Tibial nerve (tissue), 3 donors: ENCODE measurements around the gene KCNH5.

Experiments
- POLR2A ChIP-seq, 2 donors: fragments of 450-650 bp; IDR thresholded peaks; one replicate each; pipeline ENCODE4 v1.6.1; 2017; ENCODE audit warnings: antibody characterized with exemption in 2 of 2, mild to moderate bottlenecking in 2 of 2, moderate library complexity in 2 of 2
- TF ChIP-seq, protein P1 (sequence below), 5 experiments: fragments of 200-600 bp in 3 of 5; fragments of 450-650 bp in 2 of 5; sonication (generic) in 3 of 5; IDR thresholded peaks; one replicate each; pipeline ENCODE4 v1.5.1; 2016 to 2019; ENCODE audit warnings: antibody characterized with exemption in 5 of 5, mild to moderate bottlenecking in 3 of 5, moderate library complexity in 2 of 5

DNA sequence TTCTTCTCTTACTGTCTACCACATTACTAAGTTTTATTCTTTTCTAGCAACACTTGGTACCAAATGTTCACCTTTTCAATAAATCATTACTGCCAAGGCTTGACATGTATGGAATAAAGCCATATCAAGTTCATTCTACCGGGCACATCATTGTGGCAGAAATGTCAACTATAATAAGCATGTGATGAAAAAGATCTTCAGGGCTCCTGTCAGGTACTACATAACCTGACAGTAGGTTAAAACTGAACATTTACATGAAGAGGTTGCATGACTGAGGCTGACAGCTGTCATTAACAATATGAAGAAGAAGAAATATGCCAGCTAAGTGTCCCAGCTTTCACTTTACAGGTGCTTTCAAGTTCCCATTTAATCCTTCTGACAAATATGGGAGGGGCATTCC, 178.9 kb downstream of the KCNH5 start:
- TF ChIP-seq POLR2A (IDR thresholded peaks at IDR 0.05) = no peak
- TF ChIP-seq, protein P1, sequence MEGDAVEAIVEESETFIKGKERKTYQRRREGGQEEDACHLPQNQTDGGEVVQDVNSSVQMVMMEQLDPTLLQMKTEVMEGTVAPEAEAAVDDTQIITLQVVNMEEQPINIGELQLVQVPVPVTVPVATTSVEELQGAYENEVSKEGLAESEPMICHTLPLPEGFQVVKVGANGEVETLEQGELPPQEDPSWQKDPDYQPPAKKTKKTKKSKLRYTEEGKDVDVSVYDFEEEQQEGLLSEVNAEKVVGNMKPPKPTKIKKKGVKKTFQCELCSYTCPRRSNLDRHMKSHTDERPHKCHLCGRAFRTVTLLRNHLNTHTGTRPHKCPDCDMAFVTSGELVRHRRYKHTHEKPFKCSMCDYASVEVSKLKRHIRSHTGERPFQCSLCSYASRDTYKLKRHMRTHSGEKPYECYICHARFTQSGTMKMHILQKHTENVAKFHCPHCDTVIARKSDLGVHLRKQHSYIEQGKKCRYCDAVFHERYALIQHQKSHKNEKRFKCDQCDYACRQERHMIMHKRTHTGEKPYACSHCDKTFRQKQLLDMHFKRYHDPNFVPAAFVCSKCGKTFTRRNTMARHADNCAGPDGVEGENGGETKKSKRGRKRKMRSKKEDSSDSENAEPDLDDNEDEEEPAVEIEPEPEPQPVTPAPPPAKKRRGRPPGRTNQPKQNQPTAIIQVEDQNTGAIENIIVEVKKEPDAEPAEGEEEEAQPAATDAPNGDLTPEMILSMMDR (IDR thresholded peaks at IDR 0.05) = no peak
